NCI-H82 treated with DMSO at 0.1 percent for 48 hours (cell line): ENCODE data around the gene RITA1.

Source experiments
- DNase-seq: peaks from one replicate; lab custom pipeline; 2025; ENCODE audit not compliant: unreplicated experiment; lab: John Stamatoyannopoulos, UW

Gene RITA1

DNA sequence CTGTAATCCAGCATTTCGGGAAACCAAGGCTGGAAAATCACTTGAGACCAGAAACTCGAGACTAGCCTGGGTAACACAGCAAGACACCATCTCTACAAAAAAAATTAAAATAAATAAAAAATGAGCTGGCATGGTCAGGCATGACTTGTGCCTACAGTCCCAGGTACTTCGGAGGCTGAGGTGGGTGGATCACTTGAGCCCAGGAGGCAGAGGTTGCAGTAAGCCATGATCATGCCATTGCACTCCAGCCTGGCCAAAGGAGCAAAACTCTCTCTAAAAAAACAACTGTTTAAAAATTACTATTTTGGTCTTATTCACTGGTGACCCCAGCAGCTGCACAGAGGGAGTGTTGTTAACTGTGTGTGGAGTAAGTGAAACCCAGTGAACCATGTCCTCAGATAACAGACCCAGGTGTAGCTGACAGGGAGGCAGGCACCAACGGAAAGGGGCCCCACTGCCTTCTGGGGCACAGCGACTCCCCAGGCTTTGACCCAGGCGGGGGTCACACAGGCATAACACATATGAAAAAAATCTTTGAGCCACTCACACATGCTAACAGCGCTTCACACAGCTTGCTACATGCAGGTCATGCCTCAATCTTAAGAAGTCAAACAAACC is 12.3 kb upstream of the RITA1 start:
- DNase-seq, result no peak

DNA sequence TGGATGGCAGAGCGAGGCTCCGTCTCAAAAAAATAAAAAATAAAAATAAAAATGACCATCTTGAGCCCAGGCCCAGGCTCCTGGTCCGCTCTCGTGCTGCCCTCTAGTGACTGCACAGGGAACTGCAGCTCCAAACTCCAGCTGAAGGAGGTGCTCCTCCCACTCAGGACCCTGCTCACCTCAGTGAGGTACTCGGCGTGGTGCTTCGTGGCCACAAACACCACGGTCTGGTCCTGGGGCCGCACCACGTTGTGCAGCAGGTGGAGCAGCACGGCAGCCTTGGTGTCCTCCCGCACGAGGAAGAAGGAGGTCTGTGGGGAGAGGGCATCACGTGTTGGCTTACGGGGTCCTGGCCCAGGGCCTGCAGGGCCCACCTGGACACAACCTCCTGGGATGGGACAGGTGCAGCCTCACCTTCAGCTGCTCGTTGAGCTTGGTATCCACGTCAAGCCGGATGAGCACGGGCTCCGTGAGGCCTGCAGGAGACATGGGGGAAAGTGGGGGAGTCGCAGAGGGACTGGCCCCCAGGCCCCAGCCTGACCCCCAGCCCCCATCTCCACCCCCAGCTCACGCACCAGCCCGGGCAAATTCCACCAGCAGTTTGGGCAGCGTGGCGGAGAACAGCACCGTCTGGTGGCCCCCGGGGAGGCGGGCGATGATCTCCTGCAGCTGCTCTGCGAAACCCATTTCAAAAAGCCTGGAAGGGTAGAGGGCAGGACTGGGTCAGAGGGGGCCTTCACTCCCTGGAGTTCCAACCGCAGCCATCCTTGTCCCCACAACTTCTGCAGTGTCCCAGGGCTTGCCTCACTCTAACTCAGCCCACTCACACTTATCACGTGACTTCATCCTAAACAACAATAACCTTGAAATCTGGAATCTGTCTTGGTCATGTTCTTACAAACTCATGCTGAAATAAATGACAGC is 10.8 kb upstream of the RITA1 start:
- no peak for DNase-seq

DNA sequence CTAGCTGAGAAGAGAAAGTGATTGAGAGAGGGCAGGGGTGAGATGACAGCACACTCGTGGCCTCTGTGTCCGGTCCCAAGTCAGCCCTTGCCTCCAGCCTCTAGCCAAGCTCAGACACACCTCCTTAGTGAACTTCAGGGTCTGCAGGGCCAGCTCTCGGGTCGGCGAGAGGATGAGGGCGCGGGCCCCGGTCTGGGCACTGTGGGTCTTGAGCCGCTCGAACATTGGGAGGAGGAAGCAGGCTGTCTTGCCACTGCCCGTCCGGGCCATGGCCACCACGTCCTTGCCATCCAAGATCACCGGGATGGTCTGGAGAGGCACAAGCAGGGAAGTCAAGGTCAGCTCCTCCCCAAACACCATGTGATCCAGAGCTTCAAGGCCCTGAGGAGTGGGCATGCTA is 6.5 kb upstream of the RITA1 start:
- DNase-seq, result no peak

DNA sequence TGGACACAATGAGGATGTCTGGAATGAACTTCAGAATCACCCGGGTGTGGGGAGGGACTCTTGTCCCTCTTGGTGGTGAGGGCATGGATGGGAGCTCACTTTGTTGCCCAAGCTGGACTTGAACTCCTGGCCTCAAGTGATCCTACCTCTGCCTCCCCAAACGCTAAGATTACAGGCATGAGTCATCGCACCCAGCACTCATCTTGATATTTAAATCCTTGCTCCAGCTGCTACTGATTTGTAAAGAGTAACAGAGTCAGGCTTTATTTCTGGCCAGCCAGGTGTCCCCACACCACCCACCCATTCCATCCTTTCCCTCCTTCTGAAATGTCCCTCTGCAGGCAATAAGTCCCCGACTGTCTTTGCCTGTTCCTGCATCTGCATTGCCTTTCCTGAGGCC is 5.2 kb upstream of the RITA1 start:
- DNase-seq, result no peak

DNA sequence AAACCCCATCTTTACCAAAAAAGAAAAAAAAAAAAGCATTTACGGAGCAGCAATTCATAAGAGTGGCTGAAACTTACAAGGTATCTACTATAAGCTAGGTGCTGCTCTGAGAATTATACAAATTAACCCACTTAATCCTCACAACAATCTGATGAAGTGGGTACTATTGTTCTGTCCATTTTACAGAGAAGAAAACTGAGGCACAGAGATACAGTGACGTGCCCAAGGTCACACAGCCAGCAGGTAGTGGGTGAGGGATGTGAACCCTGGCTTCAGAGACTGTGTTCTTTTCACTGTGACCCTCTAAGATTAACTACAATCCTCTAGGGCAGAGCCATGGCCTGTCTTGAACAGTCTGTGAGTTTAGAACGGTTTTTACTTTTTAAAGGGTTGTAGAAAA is 3.5 kb upstream of the RITA1 start:
- no peak for DNase-seq

DNA sequence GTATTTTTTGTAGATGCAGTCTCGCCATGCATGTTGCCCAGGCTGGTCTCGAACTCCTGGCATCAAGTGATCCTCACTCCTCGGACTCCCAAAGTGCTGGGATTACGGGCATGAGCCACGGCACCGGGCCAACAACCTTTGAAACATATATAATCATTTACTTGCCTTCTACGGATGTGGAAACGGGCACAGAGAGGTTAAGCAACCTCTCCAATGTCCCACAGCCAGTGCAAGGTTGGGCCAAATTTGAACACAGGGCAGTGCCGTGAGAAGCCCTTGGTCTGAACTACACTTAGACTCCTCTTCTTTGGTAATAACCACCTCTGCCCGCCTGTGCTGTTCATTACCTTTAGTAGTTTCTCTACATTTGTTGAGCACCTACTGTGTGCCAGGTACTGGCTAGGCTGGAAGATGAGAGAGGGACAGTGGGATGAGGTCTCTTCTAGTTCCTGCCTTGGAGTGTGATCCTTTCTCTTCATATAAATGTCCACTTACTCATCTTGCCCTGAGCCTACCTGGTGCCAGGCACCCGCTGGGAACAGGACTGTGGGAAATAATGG is 2.4 kb upstream of the RITA1 start:
- DNase-seq, result no peak

DNA sequence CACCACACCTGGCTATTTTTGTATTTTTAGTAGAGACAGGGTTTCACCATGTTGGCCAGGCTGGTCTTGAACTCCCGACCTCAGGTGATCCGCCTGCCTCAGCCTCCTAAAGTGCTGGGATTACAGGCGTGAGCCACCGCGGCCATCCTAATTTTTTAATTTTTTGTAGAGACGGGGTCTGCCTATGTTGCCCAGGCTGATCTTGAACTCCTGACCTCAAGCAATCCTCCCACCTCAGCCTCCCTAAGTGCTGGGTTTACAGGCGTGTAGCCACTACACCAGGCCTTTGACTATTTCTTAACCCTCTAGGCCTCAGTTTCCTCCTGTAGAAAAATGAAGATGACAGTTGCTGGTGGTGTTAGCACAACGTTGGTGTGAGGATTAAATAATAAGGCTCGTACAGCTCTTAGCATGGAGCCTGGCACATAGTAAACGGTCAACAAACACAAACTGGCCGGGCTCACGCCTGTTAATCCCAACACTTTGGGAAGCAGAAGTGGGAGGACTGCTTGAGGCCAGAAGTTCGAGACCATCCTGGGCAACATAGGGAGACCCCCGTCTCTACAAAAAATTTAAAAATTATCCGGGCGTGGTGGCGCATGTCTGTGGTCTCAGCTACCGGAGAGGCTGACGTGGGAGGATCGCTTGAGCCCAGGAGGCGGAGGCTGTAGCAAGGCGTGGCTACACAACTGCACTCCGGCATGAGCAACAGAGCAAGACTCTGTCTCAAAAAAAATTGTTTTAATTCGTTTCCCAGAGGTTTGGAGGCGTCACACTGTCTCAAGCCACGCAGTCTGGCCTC is 1.2 kb upstream of the RITA1 start:
- no peak for DNase-seq

DNA sequence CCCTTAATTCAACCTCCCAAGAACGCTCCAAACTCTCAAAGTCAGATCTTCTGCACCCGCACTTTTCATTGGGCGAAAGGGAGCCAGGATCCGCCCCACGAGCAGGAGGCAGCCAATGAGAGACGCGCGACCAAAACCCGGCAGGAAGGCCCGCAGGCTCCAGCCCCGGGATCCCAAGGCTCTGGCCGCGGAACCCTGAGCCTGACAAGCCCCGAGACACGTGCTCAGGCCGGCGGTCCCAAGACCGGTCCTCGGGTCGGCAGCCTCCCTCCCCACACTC is 681 bp upstream of the RITA1 start:
- DNase-seq, result peak; percentile 49

DNA sequence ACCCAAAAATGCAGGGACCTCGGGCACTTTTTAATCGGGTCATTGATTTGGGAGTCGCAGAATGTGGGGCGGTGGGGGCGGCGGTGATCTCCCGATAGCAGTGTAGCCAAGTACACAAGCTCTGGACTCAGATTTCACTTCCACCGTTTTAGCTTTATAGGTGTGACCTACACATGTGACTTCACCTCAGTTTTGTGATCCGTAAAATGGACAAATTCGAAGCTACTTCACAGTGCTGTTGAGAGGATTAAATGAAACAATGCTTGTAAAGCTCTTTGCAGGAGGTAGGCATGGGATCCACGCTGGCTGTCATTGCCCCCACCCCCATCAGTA is 478 bp downstream of the RITA1 start:
- DNase-seq, result no peak

DNA sequence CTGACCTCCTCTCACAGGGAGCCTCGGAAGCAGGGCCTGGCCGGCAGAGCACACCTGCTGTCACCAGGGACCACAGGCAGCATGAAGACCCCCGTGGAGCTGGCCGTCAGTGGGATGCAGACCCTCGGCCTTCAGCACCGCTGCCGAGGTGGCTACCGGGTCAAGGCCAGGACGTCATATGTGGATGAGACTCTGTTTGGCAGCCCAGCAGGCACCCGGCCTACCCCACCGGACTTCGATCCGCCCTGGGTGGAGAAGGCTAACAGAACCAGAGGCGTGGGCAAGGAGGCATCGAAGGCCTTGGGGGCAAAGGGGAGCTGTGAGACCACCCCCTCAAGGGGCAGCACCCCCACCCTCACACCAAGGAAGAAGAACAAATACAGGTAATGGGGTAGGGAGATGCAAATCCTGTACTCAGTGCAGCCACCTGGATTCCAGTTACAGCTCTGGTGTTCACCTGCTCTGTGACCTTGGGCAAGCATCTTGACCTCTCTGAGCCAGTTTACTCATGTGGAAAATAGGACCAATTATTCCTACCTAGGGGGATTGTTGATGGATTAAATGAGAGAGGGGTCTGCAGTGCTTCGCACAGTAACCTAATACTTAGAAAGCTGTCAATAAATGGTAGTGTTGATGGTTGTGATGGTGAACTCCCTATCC is 1.3 kb downstream of the RITA1 start:
- no peak for DNase-seq

DNA sequence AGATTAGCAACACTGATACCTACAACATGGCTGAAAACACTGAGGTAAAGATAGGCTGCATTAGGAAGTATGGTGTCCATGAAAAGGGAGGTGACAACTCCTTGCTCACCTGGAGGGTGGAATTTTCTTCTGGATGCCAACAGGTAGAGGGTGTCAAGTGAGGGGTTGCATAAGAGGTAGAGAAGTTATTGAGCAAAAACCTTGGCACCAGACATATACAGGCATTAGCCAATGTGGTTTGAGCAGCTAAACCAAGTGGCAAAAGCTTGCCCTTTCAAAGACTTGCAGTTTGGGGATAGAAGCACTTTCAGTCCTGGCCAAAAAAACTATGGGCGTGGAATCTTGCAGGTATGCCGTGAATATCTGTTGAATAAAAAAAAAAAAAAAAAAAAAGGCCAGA is 3.8 kb downstream of the RITA1 start:
- no peak for DNase-seq

DNA sequence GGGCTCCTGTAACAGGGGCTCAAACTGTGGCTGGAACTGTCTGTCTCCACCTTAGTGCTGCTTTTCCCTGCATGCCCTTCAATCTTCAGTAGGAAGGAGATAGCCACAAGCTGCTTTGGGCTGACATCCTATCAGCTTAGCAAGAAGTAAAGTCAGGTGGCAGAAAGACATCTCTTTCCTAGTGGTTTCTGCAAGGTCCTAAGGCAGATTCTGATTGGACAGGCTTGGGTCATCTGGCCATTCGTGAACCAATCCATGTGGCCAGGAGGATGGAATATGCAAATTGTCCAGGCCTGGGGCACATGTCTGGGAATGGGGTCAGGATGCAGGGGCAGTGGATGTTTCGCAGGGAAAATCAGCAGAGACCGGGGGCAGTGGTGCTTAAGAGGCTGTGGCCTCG is 5.2 kb downstream of the RITA1 start:
- peak; percentile 68 for DNase-seq

DNA sequence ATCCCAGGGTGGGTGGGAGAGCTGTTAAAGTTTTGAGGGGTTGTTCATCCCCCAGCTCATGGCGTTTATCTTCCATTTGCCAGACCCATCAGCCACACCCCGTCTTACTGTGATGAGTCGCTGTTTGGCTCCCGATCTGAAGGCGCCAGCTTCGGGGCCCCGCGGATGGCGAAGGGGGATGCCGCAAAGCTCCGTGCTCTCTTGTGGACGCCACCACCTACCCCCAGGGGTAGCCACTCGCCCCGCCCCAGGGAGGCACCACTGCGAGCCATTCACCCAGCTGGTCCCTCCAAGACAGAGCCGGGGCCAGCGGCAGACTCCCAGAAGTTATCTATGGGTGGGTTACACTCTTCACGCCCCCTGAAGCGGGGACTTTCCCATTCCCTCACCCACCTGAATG is 5.7 kb downstream of the RITA1 start:
- DNase-seq, result no peak

DNA sequence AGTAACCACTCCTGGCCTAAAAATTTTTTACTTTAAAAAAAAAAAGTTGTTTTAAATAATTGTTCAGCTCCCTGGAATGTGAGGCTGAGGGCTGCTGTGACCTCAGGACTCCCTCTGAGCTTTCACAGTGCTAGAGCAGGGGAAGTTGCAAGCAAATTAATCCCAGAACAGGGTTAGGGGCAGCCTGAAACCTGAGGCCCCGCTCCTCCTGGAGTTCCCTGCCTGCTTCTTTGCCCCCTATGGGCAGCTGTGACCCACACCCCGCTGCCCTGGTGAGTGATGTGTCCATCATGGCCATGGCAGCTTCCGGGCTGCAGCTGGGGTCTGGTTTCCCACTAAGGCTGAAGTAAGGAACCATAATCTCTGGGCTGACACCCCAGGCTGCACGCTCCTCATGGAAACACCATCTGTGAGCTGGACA is 9.5 kb downstream of the RITA1 start:
- DNase-seq, result no peak

DNA sequence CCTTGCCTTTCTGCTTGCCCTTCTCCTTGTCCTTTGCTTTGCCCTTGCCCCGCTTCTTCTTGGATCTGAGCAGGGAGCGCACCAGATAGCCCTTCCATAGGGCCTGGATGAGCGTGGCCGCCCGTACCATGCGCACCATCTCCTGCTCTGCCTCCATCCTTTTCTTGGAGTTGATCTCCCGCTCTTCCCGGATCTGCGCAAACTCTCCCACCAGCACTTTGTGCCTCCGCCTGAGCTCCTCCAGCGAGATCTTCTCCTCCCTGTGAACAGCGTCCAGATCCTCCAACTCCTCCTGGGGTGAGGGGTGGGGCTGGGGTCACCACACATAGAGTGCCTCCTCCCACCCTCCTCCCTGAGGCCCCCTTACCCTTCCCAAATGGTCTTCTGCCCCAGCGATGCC is 10.1 kb downstream of the RITA1 start:
- DNase-seq, result no peak

DNA sequence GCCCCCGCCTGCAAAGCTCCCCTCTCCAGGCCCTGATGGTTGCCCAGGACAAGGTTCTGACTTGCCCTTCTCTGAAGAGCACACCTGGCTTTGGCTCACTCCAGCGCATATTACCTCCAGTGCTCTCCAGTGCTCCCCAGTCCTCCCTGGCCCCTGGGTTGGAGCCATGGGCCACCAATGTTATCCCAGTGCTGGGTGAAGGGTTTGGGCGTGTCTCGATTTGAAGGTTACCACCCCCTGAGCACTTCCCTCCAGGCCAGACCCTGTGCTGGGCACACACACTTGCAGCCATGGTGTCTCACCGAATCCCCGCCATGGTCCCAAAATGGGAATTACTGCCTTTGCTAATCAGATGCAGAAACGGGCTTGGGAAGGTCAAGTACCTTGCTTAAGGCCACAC is 11.1 kb downstream of the RITA1 start:
- no peak for DNase-seq

DNA sequence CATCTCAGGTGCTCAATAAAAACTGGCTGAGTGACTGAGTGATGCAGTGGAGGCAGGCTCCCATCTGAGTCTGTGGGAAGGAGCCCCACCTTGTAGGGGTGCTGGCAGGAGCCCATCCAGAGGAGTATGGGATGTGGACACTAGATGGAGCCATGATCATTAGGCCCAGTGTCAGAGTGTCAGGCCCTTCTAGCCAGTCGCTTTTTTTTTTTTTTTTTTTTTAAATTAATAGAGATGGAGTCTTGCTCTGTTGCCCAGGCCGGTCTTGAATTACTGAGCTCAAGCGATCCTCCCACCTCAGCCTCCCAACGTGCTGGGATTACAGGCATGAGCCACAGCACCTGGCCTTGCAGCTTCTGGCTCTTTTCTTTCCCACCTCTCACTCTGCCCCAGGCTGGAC is 11.5 kb downstream of the RITA1 start:
- DNase-seq, result peak; percentile 10

DNA sequence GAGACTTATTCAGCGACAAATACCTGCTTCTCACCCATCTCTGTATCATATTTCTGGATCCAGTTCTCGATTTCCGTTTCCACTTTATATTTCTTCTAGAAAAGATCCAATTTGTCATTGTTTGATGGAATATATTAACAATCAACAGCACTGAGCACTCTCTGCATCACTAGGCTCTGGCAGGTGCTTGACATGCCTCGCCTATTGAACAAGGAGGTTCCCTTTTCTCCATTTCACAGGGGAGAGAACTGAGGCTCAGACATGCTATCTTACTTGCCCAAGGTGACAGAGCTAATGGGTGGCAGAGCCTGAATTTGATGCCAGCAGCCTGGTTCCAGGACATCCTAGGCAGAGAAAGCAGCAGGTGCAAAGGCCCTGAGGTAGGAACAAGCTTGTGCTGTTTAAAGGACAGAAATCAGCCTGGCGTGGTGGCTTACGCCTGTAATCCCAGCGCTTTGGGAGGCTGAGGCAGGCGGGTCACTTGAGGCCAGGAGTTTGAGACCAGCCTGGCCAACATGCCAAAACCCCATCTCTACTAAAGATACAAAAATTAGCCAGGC is 12.1 kb downstream of the RITA1 start:
- DNase-seq, result no peak

DNA sequence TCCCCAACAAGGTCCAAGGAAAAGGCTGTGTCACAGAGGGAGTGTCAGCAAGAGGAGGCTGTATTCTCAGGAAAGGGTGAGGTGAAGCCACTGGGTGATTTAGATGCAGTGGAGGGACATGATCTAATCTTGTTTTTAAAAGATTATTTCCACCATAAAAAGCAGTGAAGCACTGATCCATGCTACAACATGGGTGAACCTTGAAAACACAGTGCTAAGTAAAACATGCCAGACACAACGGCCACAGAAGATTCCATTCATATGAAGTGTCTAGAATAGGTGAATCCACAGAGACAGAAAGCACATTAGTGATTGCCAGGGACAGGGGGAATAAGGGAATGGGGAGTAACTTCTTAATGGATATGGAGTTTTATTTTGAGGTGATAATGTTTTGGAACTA is 12.8 kb downstream of the RITA1 start:
- no peak for DNase-seq

DNA sequence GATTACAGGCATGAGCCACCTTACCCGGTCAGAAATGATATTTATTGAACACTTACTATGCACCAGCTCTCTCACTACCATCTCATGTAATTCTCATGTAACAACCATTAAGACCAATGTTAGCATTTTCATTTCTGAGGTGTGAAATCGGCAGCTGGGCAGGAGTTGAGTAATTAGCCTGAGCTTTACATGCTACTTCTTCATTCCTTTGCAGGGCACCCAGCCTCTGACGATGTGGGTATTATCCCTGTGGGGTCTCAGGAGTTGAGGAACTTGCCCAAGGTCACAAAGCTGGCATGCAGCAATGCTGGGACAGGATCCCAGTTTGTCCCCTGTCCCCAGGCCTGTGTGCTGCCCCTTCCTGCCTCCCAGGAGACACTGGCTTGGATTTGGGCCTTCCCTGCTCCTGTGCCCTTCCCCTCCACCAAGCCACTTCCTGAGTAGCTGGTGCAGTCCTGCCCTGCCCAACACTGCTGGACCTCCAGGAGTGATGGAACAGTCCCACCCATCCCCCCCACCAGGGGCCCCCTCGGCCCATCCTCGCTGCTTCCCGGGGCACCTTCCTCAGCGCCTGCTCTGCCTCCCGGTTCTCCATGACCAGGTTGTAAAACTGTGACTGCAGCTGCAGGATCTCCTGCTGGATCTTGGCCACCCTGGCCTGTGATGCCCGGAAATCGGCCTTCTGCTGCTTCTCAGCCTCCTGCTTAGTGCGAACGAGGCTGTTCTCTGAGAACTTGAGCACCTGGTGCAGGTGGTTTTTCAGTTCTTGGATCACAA is 14.7 kb downstream of the RITA1 start:
- no peak for DNase-seq
